GM21528 (cell line): ENCODE measurements around the gene CCDC90B.

Experiments used
- ATAC-seq: cut with Tn5 transposase; IDR thresholded peaks from one replicate; pipeline ENCODE4 v1.9.1; 2021; ENCODE audit warnings: mild to moderate bottlenecking, moderate library complexity; ENCODE audit not compliant: unreplicated experiment, low FRiP score

Gene CCDC90B

GRCh38 chr11:83249445-83249844, 36.7 kb downstream of the CCDC90B start:
- ATAC-seq = no peak

DNA sequence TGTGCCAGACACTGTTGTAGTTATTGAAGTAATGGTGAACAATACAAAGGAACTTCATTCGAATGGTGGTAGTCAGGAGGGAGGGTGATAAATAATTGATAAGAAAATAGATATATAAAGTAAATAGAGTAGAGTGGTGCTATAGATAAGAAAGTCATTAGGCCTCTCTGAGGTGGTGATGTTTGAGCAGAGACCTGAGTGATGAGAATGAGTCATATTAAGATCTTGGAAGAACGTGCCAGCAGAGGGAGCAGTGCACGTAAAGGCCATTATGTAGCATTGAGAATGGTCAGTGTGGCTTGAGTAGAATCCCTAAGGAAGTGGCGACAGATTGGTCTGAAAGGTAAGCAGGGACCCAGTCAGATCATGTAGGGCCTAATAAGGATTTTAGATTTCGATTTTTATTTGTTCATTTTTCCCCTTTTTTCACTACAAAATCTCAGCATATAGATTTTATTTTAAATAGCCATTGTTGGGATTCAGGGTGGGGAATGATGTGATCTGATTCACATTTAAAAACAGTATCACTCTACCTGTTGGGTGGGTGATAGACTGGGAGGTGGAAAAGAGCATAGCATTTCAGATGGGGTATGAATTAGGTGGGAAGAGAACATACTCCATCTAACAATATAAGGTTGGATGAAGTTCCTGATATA, 44.7 kb downstream of the CCDC90B start:
- no peak for ATAC-seq

GRCh38 chr11:83238111-83238510, 48.1 kb downstream of the CCDC90B start:
- ATAC-seq = no peak

- ATAC-seq = no peak
These were observed 50.3 kb downstream of the CCDC90B start for GRCh38 chr11:83235825-83236224.

- ATAC-seq = no peak
These were observed 62.7 kb downstream of the CCDC90B start for GRCh38 chr11:83223457-83223856.

- no peak for ATAC-seq
These were observed 63.7 kb downstream of the CCDC90B start for GRCh38 chr11:83222499-83222898.

DNA sequence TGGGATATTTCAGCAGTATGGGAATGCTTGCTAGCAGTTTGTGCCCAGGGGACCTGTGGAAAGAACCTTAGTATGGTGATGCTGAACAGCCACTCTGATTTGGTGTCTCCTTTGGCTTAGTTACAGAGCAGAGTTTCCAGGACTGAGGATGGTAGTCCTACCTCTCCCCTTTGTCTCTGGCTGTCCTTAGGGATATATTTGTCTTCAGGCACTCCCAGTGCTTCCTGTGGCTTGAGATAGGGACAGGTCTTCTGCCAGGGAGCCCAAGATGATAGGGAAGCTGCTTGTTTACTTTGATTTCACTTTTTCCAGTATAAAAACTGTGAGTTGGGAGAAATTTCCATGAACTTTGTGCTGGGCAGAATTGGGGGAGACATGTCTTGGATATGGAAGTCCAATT, 64.5 kb downstream of the CCDC90B start:
- ATAC-seq = no peak

DNA sequence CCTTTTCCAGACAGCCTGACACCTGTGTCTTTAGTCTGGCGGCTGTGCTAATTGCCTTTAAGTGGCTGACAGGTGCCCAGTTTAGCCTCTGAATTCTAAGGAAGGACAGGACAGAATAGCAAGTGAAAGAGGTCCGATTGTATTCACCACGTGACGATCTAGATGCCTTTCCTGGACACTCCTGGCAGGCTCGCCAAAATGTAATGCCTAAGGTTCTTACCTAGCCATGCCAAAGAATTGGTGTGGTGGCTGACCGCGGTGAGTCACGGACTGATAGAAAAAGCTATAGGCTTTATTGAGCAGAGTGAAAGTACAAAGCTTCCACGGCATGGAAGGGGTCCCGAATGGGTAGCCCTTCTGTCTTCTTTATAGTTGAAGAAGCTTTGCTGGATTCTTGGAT, 65.9 kb downstream of the CCDC90B start:
- no peak for ATAC-seq

DNA sequence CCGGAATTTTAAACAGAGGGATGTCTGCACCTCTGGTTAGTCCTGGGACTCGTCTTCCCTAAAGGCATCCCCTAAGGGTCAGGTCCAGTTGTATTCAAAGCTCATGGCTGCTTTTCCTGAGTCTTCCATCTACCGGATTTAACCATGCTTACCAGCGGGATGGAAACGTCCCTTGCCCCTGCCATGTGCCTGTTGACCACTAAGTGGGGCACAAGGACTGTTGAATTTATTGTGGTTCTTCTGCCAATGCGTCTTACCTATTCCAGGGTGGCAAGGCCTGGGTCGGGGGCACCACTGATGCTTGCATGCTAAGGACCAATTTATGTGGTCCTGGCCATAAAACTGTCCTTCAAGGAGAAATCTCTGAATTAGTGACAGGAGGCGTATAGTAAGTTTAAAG, 67.1 kb downstream of the CCDC90B start:
- no peak for ATAC-seq
